Measurements from ENCODE around the gene MGRN1.

Gene MGRN1

DNA sequence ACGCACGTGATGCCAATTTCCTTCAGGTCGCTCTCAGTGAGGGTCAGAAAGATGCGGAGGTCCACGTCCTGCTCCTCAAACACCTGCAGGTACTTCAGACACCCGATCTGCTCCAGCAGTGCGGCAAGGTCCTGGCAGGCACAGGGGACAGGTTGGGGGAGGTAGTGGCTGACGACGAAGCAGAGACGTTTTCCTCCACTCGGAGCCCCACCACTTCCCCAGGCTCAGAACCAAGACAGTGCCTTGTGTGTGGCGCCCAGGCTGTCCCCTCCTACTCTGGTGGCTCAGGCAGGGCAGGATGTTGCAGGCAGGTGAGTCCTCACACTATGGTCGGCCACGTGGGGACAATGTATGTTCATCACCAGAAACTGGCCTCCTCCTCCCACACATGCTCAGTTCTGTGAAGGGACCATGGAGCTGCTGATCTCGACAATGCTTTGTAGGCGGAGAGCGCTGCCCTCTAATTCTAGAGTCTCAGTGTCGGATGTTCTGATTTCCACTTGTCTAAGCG, 74.5 kb downstream of the MGRN1 start:
- no peak for DNase-seq (ENCODE audit: low read depth)

DNA sequence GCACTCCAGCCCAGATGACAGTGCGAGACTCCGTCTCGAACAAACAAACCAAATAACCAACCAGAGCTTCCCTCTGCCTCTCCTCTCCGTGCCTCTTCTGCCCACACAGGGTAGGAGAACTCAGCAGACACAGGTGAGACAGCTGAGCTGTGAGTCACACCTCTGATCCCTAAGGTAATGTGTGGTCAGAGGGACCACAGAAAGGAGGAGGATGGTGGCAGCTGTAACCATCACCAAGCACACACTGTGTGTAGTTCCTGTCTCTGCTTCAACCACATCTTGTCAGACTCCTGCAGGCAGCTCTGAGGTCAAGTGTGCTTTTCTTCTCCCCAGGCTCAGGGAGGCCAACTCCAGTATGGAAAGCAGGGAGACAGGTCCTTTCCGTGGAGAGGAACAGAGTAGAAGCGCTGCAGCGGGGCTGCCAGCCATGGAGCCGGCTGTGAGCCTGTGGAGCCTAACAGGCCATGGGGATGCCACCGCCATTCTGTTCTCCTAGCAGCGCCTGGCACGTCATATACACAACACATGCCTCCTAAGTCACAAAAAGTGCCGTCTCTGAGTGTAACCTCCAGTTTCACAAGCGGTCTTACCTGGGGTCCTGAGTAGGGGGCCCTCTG, 75.9 kb downstream of the MGRN1 start:
- no peak for DNase-seq (ENCODE audit: low read depth)

DNA sequence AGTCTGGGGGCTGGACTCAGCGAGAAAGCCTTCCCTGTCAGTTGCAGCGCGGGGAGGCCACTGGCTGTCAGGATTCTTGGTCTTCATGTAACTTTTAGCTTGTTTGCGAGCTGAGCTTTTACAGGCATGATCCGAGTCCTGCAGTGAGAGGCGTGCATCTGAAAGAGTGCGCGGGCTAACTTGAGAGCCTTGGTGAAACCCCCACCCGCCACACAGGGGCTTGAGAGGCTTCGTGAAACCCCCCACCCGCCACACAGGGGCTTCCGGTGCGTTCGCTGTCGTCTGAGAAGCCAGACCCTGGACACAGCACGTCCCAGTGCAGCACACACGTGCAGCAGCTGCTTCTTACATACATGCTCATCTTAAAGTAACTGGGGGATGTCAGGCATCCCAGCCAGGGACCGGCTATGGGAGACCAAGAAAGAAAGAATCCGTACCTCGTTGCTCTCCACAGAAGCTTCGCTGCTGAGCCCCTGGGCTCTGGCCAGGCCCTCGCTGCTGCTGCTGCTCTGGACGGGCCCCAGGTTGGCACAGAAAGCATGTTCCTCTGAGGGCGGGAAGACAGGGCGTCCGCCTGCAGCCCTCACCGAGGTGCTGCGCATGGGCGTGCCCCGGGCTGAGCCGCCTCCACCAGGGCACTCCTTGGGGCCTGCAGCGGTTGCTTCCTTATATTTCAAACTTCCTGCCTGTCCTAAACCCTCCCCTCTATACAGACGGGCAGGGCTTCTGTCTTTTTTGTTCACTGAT, 76.5 kb downstream of the MGRN1 start:
- DNase-seq (ENCODE audit: low read depth), result no peak

DNA sequence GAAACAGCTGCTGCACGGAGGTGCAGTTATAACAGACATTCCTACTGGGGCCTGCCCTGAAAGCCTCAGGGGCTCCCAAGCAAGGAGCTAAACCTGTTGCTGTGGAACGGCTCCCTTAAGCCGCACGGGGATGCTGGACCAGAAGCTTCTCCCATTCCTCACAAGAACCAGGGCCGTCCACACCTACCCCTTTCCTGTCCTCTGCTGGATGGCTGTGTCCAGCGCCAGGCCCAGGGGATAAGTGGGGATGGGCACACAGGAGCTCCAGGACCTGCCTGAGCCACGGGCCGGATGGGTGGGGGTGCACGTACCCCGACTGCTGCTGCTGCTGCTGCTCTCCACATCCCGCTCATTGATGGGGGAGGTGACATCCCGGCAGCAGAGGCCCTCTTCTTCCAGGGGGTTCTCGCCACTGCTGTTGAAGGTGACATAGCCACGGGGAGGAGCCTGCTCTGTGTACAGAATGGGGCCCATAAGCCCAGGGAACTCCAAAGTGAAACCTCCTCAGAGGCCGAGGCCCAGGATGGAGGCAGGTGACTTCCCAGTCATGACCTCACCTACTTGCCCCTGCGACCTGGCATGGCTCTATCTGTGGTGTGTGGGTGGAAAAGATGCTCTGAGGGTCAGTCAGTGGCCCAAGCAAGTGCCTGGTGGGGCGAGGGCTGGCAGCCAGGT, 77.3 kb downstream of the MGRN1 start:
- DNase-seq (ENCODE audit: low read depth), result no peak

DNA sequence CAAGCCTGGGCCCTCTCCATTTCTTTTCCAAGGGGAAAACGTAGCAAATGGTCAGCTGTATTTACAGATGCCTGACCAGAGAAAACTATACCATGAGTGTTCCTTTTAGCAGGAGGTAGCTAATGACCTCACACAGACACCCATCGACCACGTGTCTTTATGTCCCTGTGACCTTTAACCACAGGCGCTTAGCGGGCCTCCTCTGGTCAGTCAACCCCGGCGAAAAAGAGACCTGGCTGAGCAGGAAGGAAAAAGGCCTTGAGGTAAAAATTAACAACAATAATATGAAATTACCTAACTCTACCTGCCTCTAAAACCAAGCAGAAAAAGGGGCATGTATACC, 77.8 kb downstream of the MGRN1 start:
- no peak for DNase-seq (ENCODE audit: low read depth)

DNA sequence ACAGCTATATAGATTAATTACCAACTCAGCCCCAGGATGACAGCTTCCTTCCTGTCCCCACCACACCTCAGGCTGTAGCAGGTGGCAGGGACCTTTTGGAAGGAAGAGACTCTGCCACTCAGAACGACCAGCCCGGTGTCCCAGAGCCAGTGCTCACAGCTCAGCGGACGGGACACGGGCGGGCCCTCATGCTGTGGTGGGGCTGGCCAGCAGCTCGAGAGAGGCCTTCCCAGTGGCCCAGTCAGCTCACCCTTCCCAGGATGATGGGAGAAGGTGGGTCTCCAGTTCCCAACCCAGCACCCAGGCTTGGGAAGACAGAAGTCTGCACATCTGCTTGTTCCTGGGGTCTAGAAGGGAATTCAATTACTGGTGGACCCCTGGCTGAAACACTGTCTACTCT, 79.3 kb downstream of the MGRN1 start:
- DNase-seq (ENCODE audit: low read depth), result no peak

DNA sequence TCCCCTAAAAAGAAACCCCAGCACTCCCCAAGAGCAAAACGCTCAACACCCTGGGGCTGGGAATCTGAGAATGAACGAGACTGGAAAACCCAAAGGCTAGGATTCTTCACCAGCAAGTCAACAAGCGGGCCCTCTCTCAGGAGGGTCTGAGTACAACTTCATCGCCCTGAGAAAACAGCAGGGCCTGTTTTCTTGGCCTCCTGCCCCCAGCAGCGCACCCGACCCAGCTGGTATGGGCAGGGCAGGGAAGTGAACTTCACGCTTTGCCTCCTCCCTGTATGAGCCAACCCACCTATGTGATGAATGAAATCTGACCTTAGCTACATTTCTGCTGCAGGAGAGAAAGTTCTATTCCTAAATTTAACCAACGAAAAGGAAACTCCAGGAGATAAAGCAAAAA, 79.9 kb downstream of the MGRN1 start:
- no peak for DNase-seq (ENCODE audit: low read depth)

- DNase-seq (ENCODE audit: low read depth), result no peak
Observed at GRCh38 chr16:4704913-4705312, 80.3 kb downstream of the MGRN1 start.

DNA sequence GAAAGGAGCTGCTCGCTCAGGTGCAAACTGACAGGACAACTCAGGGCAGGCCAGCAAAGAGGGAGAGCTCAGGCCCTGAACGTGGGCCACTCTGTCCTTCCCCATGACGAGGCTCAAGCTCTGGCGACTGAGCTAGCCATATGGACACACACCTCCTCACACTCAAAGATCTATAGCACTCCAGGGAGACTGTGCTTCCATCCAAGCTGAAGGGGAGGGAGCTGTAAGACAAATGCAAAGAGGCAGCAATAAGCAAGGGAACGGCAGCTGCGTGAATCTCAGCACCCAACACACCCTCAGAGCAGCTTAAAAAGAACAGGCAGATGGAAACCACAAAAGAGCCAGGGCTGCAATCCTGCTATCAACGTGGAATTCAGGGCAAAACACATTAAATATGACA, 82.2 kb downstream of the MGRN1 start:
- DNase-seq (ENCODE audit: low read depth), result no peak

GRCh38 chr16:4709481-4709880, 84.9 kb downstream of the MGRN1 start:
- no peak for DNase-seq (ENCODE audit: low read depth)

GRCh38 chr16:4713663-4714501, 89.3 kb downstream of the MGRN1 start:
- DNase-seq (ENCODE audit: low read depth), result no peak

- DNase-seq (ENCODE audit: low read depth), result no peak
Observed at GRCh38 chr16:4714996-4715395, 90.4 kb downstream of the MGRN1 start.

GRCh38 chr16:4718466-4718865, 93.8 kb downstream of the MGRN1 start:
- no peak for DNase-seq (ENCODE audit: low read depth)

DNA sequence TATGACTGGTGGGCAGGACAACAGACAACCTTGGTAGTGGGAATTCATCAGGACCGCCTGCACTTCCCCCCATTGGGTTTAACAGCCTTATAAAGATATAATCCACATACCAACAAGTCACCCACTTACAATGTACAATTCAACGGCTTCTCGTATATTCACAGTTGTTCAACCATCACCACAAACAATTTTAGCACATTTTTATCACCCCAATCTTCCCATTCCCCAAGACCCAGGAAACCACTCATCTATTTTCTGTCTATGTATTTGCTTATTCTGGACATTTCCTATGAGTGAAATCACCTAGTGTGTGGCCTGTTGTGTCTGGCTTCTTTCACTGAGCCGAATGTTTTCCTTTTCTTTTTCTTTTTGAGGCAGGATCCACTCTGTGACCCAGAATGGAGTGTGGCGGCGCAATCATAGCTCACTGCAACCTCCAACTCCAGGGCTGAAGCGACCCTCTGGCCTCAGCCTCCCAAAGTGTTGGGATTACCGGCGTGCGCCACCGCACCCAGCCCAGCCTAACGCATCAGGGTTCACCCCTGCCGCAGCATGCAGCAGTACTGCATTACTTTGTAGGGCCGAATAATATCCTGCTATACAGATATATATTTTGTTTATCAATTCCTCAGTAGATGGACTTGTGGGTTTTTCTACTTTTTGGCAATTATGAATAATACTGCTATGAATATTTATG, 98.6 kb downstream of the MGRN1 start:
- no peak for DNase-seq (ENCODE audit: low read depth)

DNA sequence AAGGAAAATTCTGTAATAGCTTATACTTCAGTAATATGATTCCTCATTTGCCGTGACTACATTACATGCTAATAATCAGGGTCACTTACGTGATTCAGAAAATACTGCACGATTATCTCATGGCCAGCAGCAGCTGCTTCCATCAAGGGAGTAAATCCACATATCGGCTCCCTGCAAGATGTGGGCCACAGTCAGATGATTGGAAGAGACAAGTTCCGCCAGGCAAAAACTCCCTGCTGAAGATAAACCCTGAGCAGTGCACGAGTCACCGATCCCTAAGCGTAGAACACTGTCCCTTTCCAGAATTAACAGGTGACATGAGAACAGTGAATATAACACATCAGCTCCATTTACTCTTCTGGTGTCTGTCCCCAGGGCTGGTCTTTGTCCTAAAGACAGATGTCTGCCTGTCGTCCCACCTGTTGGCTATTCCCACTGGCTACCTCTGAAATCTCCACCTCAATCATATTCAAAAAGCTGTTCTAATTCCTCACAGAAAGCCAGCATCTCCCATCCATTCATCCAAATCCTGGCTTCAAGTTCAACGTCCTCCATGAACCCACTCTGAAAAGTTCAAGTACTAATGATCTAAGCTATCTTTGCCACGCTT, 100.1 kb downstream of the MGRN1 start:
- no peak for DNase-seq (ENCODE audit: low read depth)

GRCh38 chr16:4726616-4727015, 102.0 kb downstream of the MGRN1 start:
- no peak for DNase-seq (ENCODE audit: low read depth)

DNA sequence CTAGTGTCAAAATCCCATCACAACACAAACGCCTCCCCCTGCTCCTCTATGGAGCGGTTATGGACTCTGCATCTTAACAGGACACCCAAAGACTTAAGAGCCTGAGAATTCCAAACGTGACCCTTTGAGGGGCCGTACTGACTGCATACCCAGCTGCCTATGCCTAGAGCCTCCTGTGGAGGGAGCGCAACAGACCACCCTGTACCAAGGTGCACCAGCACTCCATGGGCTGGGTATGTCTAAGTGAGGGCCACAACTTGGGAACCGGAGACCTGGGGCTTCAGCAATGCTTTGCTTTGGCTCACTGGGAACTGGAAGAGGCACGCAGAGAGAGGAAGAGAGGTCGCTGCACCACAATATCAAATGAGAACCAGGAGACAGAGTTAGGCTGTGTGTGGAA, 104.0 kb downstream of the MGRN1 start:
- no peak for DNase-seq (ENCODE audit: low read depth)

GRCh38 chr16:4729876-4730275, 105.2 kb downstream of the MGRN1 start:
- no peak for DNase-seq (ENCODE audit: low read depth)

DNA sequence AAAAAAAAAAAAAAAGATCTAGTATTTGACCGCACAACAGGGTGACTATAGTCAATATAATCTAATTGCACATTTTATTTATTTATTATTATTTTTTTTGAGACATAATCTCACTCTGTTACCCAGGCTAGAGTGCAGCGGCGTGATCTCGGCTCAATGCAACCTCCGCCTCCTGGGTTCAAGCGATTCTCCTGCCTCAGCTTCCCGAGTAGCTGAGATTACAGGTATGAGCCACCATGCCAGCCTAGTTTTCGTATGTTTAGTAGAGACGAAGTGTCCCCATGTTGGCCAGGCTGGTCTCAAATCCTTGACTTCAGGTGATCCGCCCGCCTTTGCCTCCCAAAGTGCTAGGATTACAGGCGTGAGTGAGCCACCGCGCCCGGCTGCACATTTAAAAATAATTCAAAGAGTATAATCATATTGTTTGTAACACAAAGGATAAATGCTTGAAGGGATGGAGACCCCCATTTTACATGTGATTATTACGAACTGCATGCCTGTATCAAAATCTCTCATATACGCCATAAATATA, 108.7 kb downstream of the MGRN1 start:
- no peak for DNase-seq (ENCODE audit: low read depth)

DNA sequence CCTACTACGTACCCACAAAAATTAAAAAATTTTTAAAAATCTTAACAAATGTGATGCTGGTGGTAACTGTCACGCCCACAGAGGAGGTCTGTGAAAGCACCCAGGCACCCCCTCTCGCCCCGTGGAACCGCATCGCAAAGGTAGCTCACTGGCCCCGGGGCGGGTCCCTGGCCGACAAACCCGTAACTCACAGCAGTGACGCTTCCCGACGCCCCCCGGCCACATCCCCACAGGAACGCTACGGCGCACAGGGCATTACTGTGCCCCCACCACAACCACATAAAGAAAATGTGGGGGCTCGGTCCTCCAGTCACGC, 109.1 kb downstream of the MGRN1 start:
- no peak for DNase-seq (ENCODE audit: low read depth)

GRCh38 chr16:4734063-4734729, 109.6 kb downstream of the MGRN1 start, which contains the start of the genes ANKS3 and DNAAF8:
Gene ANKS3 (minus strand): TSS chr16:4734271. CDS start chr16:4730149, 4,122 bp downstream.
Gene DNAAF8 (plus strand): TSS chr16:4734537. CDS start chr16:4736515, 1,978 bp downstream.
- peak; percentile 97 for DNase-seq (ENCODE audit: low read depth)
